Adrenal gland (tissue), 12 donors: ENCODE results near the gene COQ10B. TPM values are rescaled to one million over a fixed set of nuclear protein-coding genes. Genes with fewer than 3 reads are reported as not detected.

Experiments used
- DNase-seq, 7 donors: peaks; one replicate each; pipeline ENCODE4 v3.0.0-alpha.2; 2019 to 2020
- H3K27ac ChIP-seq, 5 donors: fragments of 200-600 bp; sonication (generic) in 4 of 5; 1 replicate in 3 of 5; 2 replicates in 2 of 5; pipeline versions ENCODE4 v1.5.1 to v1.8.0; 2016 to 2020; ENCODE audit warnings: mild to moderate bottlenecking in 1 of 5
- H3K27me3 ChIP-seq: fragments of 200-600 bp; 2 replicates; pipeline ENCODE4 v1.8.0; 2021
- H3K36me3 ChIP-seq, 2 donors: fragments of 200-600 bp; replicated peaks in 1 of 2; 1 replicate in 1 of 2; 2 replicates in 1 of 2; pipeline versions ENCODE4 v1.5.1 to v1.8.0; 2018 to 2022
- H3K4me1 ChIP-seq, 2 donors: fragments of 200-600 bp; replicated peaks in 1 of 2; 1 replicate in 1 of 2; 2 replicates in 1 of 2; pipeline versions ENCODE4 v1.5.1 to v1.8.0; 2018 to 2021
- H3K4me3 ChIP-seq, 4 donors: fragments of 200-600 bp; sonication (generic) in 3 of 4; one replicate each; pipeline ENCODE4 v1.5.1; 2016 to 2018
- H3K9me3 ChIP-seq, 3 donors: fragments of 200-600 bp; sonication (generic) in 1 of 3; replicated peaks in 1 of 3; 1 replicate in 2 of 3; 2 replicates in 1 of 3; pipeline versions ENCODE4 v1.5.1 to v1.8.0; 2016 to 2021
- CTCF ChIP-seq, 6 experiments: fragments of 450-650 bp in 4 of 6; fragments of 200-600 bp in 2 of 6; sonication (generic) in 1 of 6; IDR thresholded peaks; 1 replicate in 5 of 6; 2 replicates in 1 of 6; pipeline versions ENCODE4 v1.5.1 to v1.8.0; 2016 to 2021; ENCODE audit warnings: antibody characterized with exemption in 6 of 6, mild to moderate bottlenecking in 2 of 6, moderate library complexity in 1 of 6
- POLR2A ChIP-seq, 2 donors: fragments of 450-650 bp; IDR thresholded peaks; one replicate each; pipeline ENCODE4 v1.6.1; 2017; ENCODE audit warnings: antibody characterized with exemption in 2 of 2, mild to moderate bottlenecking in 2 of 2, moderate library complexity in 1 of 2
- WGBS, 4 donors: extraction: QIAGEN DNeasy Blood & Tissue Kit in 2 of 4; methylation state at CpG; one replicate each; pipeline versions ENCODE4 v1.1.5 to v1.1.7; 2013 to 2017; 5-methylcytosine and 5-hydroxymethylcytosine counted together
- intact Hi-C, 2 donors: fragments of 100-400 bp; cut with DNase I; formaldehyde crosslinking; loops; one replicate each; pipeline versions ENCODE4 v1.14.1 to v1.15.0; 2022 to 2023
- polyA plus RNA-seq, 3 donors: library from polyadenylated mRNA; stranded (reverse); fragments of 200-250 nt in 2 of 3; fragments of 350-450 nt in 1 of 3; fragmentation: Illumina TruSeq in 1 of 3; extraction: RNeasy Lipid Tissue Mini Kit (QIAGEN cat#74804) in 1 of 3; gene quantifications; one replicate each; pipeline ENCODE4 v1.2.3, GENCODE V29; 2013 to 2014
- total RNA-seq, 9 donors: library from RNA; depleted of rRNA in 4 of 9; stranded (reverse); fragments of >200 nt in 4 of 9; fragments of 120-200 nt in 1 of 9; fragmentation: NEBNext Ultra II Directional in 1 of 9; extraction: Animal tissue kit (Norgen Biotek cat#: 25700) in 1 of 9; gene quantifications; one replicate each; pipeline versions ENCODE4 v1.1.0 to v1.2.4, GENCODE V29; 2013 to 2023
- donor health status: healthy with polysubstance abuse.
- donor health status: Bipolar disorder and iron deficiency.
- donor health status: DM: yes; HTN: yes; CAD: no.
- donor health status: DM: no; HTN: no; CAD: no.
- donor health status: DM: no; HTN: no; CAD: no.
- donor health status: DM: yes; HTN: yes; CAD: no.

COQ10B gene
- total and polyA plus RNA-seq, 12 donors: 22.3 to 63.5 (median 37.8) TPM

GRCh38 chr2:197498235-197498936, 45.0 kb downstream of the COQ10B start:
- Histone ChIP-seq H3K9me3 (no peaks in the 10 kb centered on the region), H3K4me3 (peak overlapping the region; percentile 13 to 76 (median 71)), H3K27me3 (no peaks in the 10 kb centered on the region), H3K4me1 (peaks cover 32 to 65% of the 10 kb centered on the region in 2 donors), H3K27ac (peak overlapping the region; percentile 87 to 99 (median 96)), H3K36me3 (peaks cover 0 to 46% of the 10 kb centered on the region in 2 donors)
- TF ChIP-seq POLR2A (IDR thresholded peaks at IDR 0.05): no peak
- TF ChIP-seq CTCF (IDR thresholded peaks at IDR 0.05): no peak
- 5 to 11% (median 9%) methylated on average over 12 to 14 of the region's 14 CpGs for WGBS, 4 donors
- intact Hi-C loops: no loop called here
- DNase-seq: no peak

GRCh38 chr2:197498937-197499593, 45.7 kb downstream of the COQ10B start:
- intact Hi-C loops: no loop called here
- WGBS, 4 donors: 0 to 1% (median 0%) methylated on average over 24 to 46 of the region's 46 CpGs
- DNase-seq: peak; percentile 70 to 92 (median 80)
- peak overlapping the region; percentile 87 to 99 (median 96) for H3K27ac ChIP-seq
- TF ChIP-seq POLR2A (IDR thresholded peaks at IDR 0.05): peak; percentile 56 to 75
- TF ChIP-seq CTCF (IDR thresholded peaks at IDR 0.05): no peak
- no peaks in the 10 kb centered on the region for H3K9me3 ChIP-seq
- H3K27me3 ChIP-seq: no peaks in the 10 kb centered on the region
- peak overlapping the region; percentile 13 to 76 (median 71) for H3K4me3 ChIP-seq
- peaks cover 32 to 71% of the 10 kb centered on the region in 2 donors for H3K4me1 ChIP-seq
- H3K36me3 ChIP-seq: peaks cover 0 to 46% of the 10 kb centered on the region in 2 donors

GRCh38 chr2:197499594-197500502, 46.5 kb downstream of the COQ10B start, which contains the start of the genes HSPD1 and HSPE1:
Gene HSPD1, minus strand, starts transcription at chr2:197499840. Its CDS starts 992 bp downstream, at chr2:197498848.
Gene HSPE1, plus strand, starts transcription at chr2:197500379. Its CDS starts 58 bp downstream, at chr2:197500437.
- Histone ChIP-seq H3K9me3 (no peaks in the 10 kb centered on the region), H3K36me3 (peaks cover 0 to 44% of the 10 kb centered on the region in 2 donors)
- whole genome bisulfite sequencing, 4 donors: 0 to 1% (median 0%) methylated on average over 20 to 104 of the region's 104 CpGs

More at GRCh38 chr2:197499594-197500502, 46.5 kb downstream of the COQ10B start, which contains the start of the genes HSPD1 and HSPE1:
- peaks cover 32 to 71% of the 10 kb centered on the region in 2 donors for H3K4me1 ChIP-seq
- no peaks in the 10 kb centered on the region for H3K27me3 ChIP-seq
- peak within 1 kb of the TSS; percentile 22 to 76 (median 71) for H3K4me3 ChIP-seq
- intact Hi-C loops: no loop called here
- peak; percentile 98 to 99 (median 99) for DNase-seq
- peak in 3 of 6 experiments; percentile 25 to 64 (median 46) for TF ChIP-seq CTCF (IDR thresholded peaks at IDR 0.05)
- peak; percentile 94 to 96 for TF ChIP-seq POLR2A (IDR thresholded peaks at IDR 0.05)
- H3K27ac ChIP-seq: peak within 1 kb of the TSS; percentile 87 to 99 (median 96)
